Naive B cell (primary cell): ENCODE results near the gene EID3. TPM values are rescaled to one million over a fixed set of nuclear protein-coding genes. Genes with fewer than 3 reads are reported as not detected.
A peak's percentile ranks its signal among the peaks of the same experiment; 100 is the strongest.

ENCODE experiments used
- ATAC-seq, 2 donors: fragments of 150-1000 bp; cut with Tn5 transposase; 2 replicates each; pipeline ENCODE4 v1.10.0; 2021; ENCODE audit warnings: low read depth in 2 of 2, mild to moderate bottlenecking in 2 of 2, moderate library complexity in 2 of 2
- DNase-seq: peaks from one replicate; pipeline ENCODE4 v3.0.0; 2022
- H3K27ac Mint-ChIP-seq, 6 donors: one replicate each; pipeline ENCODE4 v1.8.0; 2020 to 2022; ENCODE audit warnings: mild to moderate bottlenecking in 6 of 6, mixed read lengths in 6 of 6, moderate library complexity in 5 of 6, inconsistent platforms in 2 of 6
- H3K27me3 Mint-ChIP-seq, 3 donors: one replicate each; pipeline ENCODE4 v1.8.0; 2021 to 2022; ENCODE audit warnings: mixed read lengths in 3 of 3, mild to moderate bottlenecking in 1 of 3
- H3K36me3 Mint-ChIP-seq, 2 donors: one replicate each; pipeline ENCODE4 v1.8.0; 2020 to 2022; ENCODE audit warnings: mixed read lengths in 2 of 2, inconsistent platforms in 1 of 2, mild to moderate bottlenecking in 1 of 2
- H3K4me1 Mint-ChIP-seq, 3 donors: one replicate each; pipeline ENCODE4 v1.8.0; 2020 to 2022; ENCODE audit warnings: mixed read lengths in 3 of 3, inconsistent platforms in 1 of 3, mild to moderate bottlenecking in 1 of 3, moderate library complexity in 1 of 3
- H3K4me3 Mint-ChIP-seq, 8 donors: one replicate each; pipeline ENCODE4 v1.8.0; 2020 to 2022; ENCODE audit warnings: mild to moderate bottlenecking in 8 of 8, mixed read lengths in 8 of 8, moderate library complexity in 8 of 8, inconsistent platforms in 2 of 8
- H3K9me3 Mint-ChIP-seq, 7 donors: one replicate each; pipeline ENCODE4 v1.8.0; 2020 to 2022; ENCODE audit warnings: mixed read lengths in 7 of 7, mild to moderate bottlenecking in 5 of 7, inconsistent platforms in 2 of 7, moderate library complexity in 1 of 7
- polyA plus RNA-seq, 6 donors: library from polyadenylated mRNA; unstranded; fragments of 300-500 nt; fragmentation: Illumina TruSeq; gene quantifications; one replicate each; pipeline ENCODE4 v1.2.3, GENCODE V29; 2021; ENCODE audit warnings: low read depth in 6 of 6

Gene EID3
- polyA plus RNA-seq, 6 donors from 2014 or later: 6.3 to 16.9 (median 15.5) TPM

GRCh38 chr12:104340925-104341611, 37.5 kb downstream of the EID3 start:
- no peak overlapping the region for H3K27ac Mint-ChIP-seq
- no peaks in the 10 kb centered on the region for H3K27me3 Mint-ChIP-seq
- H3K36me3 Mint-ChIP-seq: peaks cover 11 to 24% of the 10 kb centered on the region in 2 donors
- no peaks in the 10 kb centered on the region for H3K4me1 Mint-ChIP-seq
- ATAC-seq (no peak), DNase-seq (no peak)
- H3K9me3 Mint-ChIP-seq: no peaks in the 10 kb centered on the region
- no peak overlapping the region for H3K4me3 Mint-ChIP-seq

- Mint-ChIP-seq H3K27ac (no peak overlapping the region), H3K4me1 (no peaks in the 10 kb centered on the region), H3K4me3 (no peak overlapping the region), H3K27me3 (no peaks in the 10 kb centered on the region), H3K36me3 (peaks cover 11 to 24% of the 10 kb centered on the region in 2 donors), H3K9me3 (no peaks in the 10 kb centered on the region)
- ATAC-seq: no peak
- no peak for DNase-seq
Observed at GRCh38 chr12:104342147-104342546, 38.6 kb downstream of the EID3 start.

DNA sequence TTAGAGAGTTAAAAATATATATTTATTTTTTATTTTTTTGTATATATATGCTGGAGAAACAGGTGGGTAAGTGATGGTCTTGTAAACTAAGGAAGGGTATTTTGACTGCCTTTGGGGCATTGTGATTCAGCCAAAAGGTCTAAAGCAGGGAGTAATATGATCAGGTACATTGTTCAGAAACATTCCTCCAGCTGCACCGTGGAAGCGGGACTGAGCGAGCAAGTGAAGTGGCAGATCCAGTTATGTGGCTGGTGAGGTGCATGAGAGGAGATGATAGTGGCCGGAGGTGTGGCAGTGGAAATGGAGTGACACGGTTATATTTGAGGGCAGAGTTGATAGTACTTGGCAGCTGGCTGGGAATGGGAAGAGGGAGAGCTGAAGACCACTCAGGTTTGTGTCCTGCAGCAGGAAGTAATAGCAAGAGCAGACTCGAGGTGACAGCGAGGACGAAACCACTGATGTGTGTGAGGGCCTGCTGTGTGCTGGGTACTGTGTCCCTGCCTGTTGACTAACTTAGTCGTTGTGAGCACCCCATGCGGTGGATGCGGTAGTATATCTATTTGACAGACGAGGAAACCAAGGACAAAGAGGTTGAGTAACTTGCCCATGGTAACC, 39.2 kb downstream of the EID3 start:
- Mint-ChIP-seq H3K4me1 (no peaks in the 10 kb centered on the region), H3K27me3 (no peaks in the 10 kb centered on the region), H3K27ac (peak overlapping the region in 1 of 6 donors; percentile 61), H3K36me3 (peaks cover 17 to 24% of the 10 kb centered on the region in 2 donors), H3K9me3 (no peaks in the 10 kb centered on the region), H3K4me3 (no peak overlapping the region)
- DNase-seq (no peak), ATAC-seq (no peak)

DNA sequence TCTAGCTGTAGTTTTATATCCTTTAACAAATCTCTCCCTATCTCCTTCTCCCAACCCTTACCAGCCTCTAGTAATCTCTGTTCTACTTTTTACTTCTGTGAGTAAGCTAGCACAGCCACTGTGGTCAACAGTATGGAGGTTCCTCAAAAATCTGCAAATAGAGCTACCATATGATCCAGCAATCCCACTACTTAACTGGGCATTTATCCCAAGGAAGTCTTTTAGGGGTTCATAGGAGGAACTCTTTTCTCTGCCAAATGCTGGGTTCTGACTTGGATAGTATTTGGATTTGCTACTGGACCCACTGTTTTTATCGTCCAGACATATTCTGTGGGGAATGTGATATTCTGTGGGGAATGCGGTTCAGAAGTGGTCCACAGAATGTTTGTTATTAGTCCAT, 41.1 kb downstream of the EID3 start:
- no peak for ATAC-seq
- no peaks in the 10 kb centered on the region for H3K27me3 Mint-ChIP-seq
- H3K4me1 Mint-ChIP-seq: no peaks in the 10 kb centered on the region
- DNase-seq: no peak
- H3K9me3 Mint-ChIP-seq: no peaks in the 10 kb centered on the region
- peaks cover 25 to 38% of the 10 kb centered on the region in 2 donors for H3K36me3 Mint-ChIP-seq
- H3K4me3 Mint-ChIP-seq: no peak overlapping the region
- H3K27ac Mint-ChIP-seq: no peak overlapping the region

DNA sequence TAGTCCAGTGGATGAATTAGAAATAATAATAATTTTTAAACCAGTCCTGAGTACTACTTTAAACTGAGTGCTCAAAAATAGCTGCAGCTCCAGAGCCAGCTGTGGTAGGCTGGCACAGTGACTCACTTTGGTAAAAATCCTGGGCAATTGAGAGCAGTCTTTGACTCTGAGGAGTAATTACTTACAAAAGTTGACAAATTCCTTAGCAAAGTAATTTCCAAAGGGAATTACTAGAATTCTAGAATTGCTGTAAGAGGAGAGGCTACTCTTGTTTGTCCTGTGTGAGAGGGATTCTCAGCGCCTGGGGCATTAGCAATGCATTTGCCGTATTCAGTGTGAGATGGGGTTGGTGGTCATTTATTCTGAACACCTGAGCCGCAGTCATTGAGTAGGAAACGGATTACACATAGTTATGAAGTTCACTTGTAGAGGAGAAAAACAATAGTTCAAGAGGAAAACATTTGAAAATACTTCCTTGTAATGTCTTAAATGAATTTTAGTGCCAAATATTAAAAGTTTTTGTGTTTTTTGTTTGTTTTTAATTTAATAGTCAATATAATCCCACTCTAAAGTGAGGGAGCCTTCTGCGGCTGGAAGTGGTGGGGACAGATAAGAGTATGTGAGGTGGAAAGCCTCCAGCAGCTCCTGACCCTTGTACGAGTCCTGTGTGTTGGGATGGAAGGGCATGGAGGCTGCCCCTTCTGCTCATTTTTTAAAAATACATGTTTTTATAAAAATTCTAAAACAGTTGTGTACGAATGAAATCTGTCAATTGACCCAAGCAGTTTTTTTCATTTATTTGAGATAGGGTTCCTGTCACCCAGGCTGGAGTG, 41.9 kb downstream of the EID3 start:
- Mint-ChIP-seq H3K4me3 (no peak overlapping the region), H3K27me3 (no peaks in the 10 kb centered on the region), H3K27ac (no peak overlapping the region), H3K9me3 (no peaks in the 10 kb centered on the region), H3K4me1 (no peaks in the 10 kb centered on the region), H3K36me3 (peaks cover 22 to 35% of the 10 kb centered on the region in 2 donors)
- ATAC-seq (no peak), DNase-seq (no peak)

DNA sequence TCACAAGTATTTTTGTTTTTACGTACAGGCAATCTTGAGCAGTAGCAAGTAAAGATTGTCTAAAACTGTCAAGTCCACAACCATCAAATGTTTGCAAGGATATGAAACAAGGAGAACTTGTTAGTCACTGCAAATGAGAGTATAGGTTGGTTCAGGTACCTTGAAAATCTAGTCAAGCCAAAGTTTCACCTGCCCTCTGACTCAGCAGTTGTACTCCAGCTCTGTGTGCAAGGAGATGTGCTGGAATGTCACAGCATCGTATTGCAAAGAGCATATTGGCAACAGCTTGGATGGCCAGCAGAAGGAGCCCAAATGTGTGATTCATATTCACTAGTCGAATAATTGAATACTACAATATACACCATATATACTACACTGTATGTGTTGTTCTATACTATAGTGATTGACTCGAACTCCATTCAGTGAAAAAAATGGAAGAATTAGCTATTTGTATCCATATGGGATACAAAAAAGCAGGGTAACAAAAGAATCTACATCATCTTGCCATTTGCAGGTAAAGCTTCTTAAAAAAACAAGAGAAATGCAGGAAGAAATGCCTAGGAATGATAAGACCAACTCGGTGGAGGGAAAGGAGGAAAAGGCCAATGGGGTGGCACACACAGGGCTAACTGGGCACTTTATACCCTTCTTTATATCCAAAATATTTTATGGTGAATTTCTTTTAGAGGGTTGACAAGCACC, 44.0 kb downstream of the EID3 start:
- ATAC-seq (no peak), DNase-seq (no peak)
- H3K9me3 Mint-ChIP-seq: no peaks in the 10 kb centered on the region
- peaks cover 17 to 20% of the 10 kb centered on the region in 2 donors for H3K36me3 Mint-ChIP-seq
- no peaks in the 10 kb centered on the region for H3K27me3 Mint-ChIP-seq
- H3K4me1 Mint-ChIP-seq: peaks cover 0 to 5% (median 0%) of the 10 kb centered on the region in 3 donors
- no peak overlapping the region for H3K4me3 Mint-ChIP-seq
- no peak overlapping the region for H3K27ac Mint-ChIP-seq

- Mint-ChIP-seq H3K4me1 (peaks cover 0 to 5% (median 0%) of the 10 kb centered on the region in 3 donors), H3K4me3 (no peak overlapping the region), H3K9me3 (no peaks in the 10 kb centered on the region), H3K36me3 (peaks cover 14 to 17% of the 10 kb centered on the region in 2 donors), H3K27ac (peak overlapping the region in 1 of 6 donors; percentile 26), H3K27me3 (no peaks in the 10 kb centered on the region)
- ATAC-seq (no peak), DNase-seq (no peak)
Observed at GRCh38 chr12:104348283-104348993, 44.9 kb downstream of the EID3 start.

DNA sequence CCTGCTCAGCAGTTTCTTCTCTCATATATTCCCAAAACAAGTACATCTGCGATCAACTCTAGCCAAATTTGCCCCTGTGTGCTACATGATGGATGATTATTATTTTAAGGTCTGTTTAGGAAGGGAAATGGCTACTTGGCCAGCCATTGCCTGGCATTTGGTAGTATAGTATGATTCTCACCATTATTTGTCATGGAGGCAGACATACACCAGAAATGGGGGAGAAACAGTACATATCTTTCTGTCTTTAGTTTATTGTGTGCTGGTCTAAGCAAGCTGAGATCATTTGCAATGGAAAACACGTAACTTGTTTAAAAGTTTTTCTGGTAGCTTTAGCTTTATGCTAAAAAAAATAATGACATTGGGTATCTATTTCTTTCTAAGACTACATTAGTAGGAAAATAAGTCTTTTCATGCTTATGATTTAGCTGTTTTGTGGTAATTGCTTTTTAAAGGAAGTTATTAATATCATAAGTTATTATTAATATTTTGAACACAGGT, 45.5 kb downstream of the EID3 start:
- no peak overlapping the region for H3K4me3 Mint-ChIP-seq
- H3K36me3 Mint-ChIP-seq: peaks cover 14 to 17% of the 10 kb centered on the region in 2 donors
- no peak for DNase-seq
- H3K27ac Mint-ChIP-seq: no peak overlapping the region
- no peaks in the 10 kb centered on the region for H3K27me3 Mint-ChIP-seq
- no peak for ATAC-seq
- peaks cover 0 to 5% (median 0%) of the 10 kb centered on the region in 3 donors for H3K4me1 Mint-ChIP-seq
- no peaks in the 10 kb centered on the region for H3K9me3 Mint-ChIP-seq

- Mint-ChIP-seq H3K27me3 (no peaks in the 10 kb centered on the region), H3K27ac (no peak overlapping the region), H3K4me3 (no peak overlapping the region), H3K9me3 (no peaks in the 10 kb centered on the region), H3K4me1 (peaks cover 0 to 5% (median 0%) of the 10 kb centered on the region in 3 donors), H3K36me3 (peaks cover 14 to 17% of the 10 kb centered on the region in 2 donors)
- DNase-seq: no peak
- no peak for ATAC-seq
Observed at GRCh38 chr12:104350211-104351056, 46.9 kb downstream of the EID3 start.

- peaks cover 14 to 17% of the 10 kb centered on the region in 2 donors for H3K36me3 Mint-ChIP-seq
- no peaks in the 10 kb centered on the region for H3K9me3 Mint-ChIP-seq
- DNase-seq (no peak), ATAC-seq (no peak)
- H3K27ac Mint-ChIP-seq: no peak overlapping the region
- no peaks in the 10 kb centered on the region for H3K27me3 Mint-ChIP-seq
- H3K4me1 Mint-ChIP-seq: peaks cover 0 to 5% (median 0%) of the 10 kb centered on the region in 3 donors
- no peak overlapping the region for H3K4me3 Mint-ChIP-seq
Observed at GRCh38 chr12:104351057-104351983, 47.8 kb downstream of the EID3 start.

DNA sequence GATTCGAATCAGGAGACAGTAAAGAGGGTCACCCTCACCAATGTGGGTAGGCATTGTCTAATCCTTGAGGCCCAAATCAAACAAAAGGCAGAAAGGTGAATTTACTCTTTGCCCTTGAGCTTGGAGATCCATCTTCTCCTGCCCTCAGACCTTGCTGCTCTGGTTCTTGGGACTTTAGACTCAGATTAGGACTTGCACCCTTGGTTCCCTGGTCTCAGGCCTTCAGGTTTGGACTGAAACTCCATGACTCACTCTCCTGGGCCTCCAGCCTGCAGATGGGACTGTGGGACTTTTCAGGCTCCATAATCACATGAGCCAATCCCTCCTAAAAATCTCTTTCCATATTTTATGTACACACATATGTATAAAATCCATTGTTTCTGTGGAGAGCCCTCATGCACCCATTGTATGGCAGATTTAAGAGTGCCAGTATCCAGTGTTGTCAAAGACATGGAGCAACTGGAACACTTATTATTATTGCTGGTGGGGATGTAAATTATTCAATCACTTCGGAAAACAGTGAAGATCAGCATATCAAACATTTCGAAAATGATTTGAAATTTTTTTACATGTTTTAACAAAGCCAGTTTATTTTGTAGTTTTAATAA, 48.7 kb downstream of the EID3 start:
- Mint-ChIP-seq H3K27me3 (no peaks in the 10 kb centered on the region), H3K27ac (no peak overlapping the region), H3K4me3 (peak overlapping the region in 1 of 8 donors; percentile 5), H3K4me1 (peaks cover 0 to 5% (median 0%) of the 10 kb centered on the region in 3 donors), H3K9me3 (no peaks in the 10 kb centered on the region), H3K36me3 (peaks cover 14 to 16% of the 10 kb centered on the region in 2 donors)
- DNase-seq (no peak), ATAC-seq (no peak)
